GM12892 (cell line): ENCODE data around the gene TRAIP.

Source experiments
- DNase-seq: peaks from one replicate; pipeline ENCODE4 v3.0.0; 2011; ENCODE audit not compliant: insufficient read length
- FAIRE-seq: peaks from 2 replicates; lab custom pipeline; 2011; peaks lifted over from hg19 to GRCh38; lab: Jason Lieb, UNC
- POLR2A ChIP-seq: IDR thresholded peaks from 2 replicates; pipeline ENCODE4 v1.6.1; 2011; ENCODE audit warnings: low read depth, low read length, control low read depth
- POLR2AphosphoS5 ChIP-seq: IDR thresholded peaks from 2 replicates; pipeline ENCODE4 v1.6.1; 2011; ENCODE audit warnings: low read depth, low read length, control low read depth
- TAF1 ChIP-seq: IDR thresholded peaks from 2 replicates; pipeline ENCODE4 v1.6.1; 2011; ENCODE audit warnings: low read depth, mild to moderate bottlenecking, control low read depth, low read length, borderline replicate concordance

The TRAIP gene

DNA sequence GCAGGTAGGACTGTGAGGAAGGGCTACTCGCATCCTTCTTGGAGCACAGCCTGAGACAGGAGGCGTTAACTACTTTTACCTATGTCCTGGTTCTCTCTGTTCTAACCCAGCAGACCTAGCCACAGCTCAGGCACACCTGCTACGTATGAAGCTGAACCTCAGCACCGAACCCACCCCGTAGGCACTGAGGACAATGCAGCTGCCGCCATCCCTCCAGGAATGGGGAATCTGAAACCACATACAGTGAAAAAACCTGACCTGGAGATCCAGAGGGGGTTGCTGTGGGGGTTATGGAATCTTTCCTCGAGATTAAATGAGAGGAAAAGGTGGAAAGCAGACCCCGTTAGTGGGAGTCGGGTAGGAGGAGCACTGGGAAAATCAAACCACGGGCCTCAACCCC is 32.9 kb upstream of the TRAIP start:
- DNase-seq (no peak), FAIRE-seq (no peak)
- TF ChIP-seq POLR2AphosphoS5 (no peak), TAF1 (no peak), POLR2A (no peak)

GRCh38 chr3:49886922-49887265 is 30.5 kb upstream of the TRAIP start:
- no peak for FAIRE-seq
- no peak for TF ChIP-seq TAF1
- no peak for TF ChIP-seq POLR2A
- TF ChIP-seq POLR2AphosphoS5 = no peak
- no peak for DNase-seq

DNA sequence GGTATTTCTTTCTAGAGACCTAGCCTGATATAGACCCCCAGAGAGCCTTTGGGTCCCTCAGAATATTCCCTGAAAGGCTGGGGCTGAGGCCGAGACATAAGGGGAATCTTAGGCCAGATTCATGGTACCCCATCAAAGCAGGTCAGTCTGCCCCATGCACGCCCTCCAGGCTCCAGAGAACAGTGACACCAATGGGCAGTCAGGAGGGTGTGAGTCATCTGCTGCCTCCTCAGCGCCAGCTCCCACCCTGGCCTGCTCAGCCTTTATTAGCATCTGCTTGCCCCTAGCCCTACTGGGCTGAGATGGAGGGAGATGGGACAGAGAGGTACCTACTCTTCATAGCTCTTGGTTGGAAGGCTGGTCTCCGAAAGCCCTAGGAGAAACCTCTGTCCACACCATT is 27.6 kb upstream of the TRAIP start:
- FAIRE-seq (no peak), DNase-seq (no peak)
- TF ChIP-seq POLR2AphosphoS5 (no peak), POLR2A (no peak)

- DNase-seq (no peak), FAIRE-seq (no peak)
- TF ChIP-seq POLR2A (no peak), POLR2AphosphoS5 (no peak), TAF1 (no peak)
Measured at GRCh38 chr3:49882166-49882565, 25.8 kb upstream of the TRAIP start.

DNA sequence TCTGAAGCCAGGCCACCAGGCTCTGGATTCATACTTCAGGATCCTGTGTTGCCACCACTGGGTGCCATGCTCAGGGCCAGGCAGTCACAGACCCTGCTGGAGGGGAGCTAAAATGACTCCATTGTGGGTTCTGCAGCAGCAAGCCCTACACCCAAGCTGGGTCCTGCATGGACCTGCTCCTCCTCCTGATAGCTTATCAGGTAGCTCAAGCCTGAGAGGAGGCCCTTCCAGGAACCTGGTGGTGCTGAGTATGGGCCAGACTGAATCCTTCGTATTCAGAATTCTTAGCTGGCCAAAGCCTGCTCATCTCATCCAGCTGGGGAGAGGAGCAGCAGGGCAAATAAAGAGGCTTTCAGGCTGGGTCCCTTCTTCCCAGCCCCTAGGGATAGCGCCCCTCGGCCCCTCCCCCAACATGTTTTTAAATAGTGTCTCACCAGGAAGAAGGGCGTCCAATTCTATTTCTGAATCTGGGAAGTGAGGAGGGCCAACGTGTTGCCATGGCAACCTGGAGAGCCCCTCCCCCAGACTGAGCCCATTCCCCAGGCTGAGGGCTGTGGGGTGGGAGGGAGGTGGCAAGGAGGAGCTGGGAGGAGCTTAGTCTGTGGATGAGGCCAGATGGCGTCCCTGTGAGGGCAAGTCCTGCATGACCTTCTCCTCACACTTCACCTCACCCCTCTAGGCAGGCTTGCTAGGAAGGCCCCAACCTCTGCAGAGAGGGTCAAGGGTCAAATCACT is 24.4 kb upstream of the TRAIP start:
- DNase-seq = no peak

DNA sequence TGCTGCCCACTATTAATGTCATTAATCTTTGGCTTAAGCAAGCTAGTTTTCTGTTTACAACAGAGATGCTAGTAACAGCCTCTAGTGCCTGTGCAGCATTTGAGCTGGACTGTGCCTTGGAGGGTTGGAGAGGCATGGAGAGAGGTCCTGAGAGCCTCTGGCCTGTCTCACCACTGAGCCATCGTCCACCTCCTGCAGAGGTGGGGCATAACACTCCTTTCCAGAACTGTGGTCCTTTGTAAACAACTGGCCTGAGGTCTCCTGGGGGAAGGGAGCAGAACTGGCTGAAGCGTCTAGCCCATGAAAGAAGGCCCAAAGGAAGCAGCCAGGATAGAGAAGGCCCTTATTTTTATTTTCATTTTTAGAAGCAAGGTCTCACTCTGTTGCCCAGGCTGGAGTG is 23.4 kb upstream of the TRAIP start:
- TF ChIP-seq POLR2AphosphoS5 = no peak
- no peak for TF ChIP-seq POLR2A
- no peak for TF ChIP-seq TAF1
- FAIRE-seq = no peak
- DNase-seq = no peak

More for the DNA sequence above, 24.4 kb upstream of the TRAIP start:
- no peak for FAIRE-seq
- no peak for TF ChIP-seq POLR2AphosphoS5
- TF ChIP-seq POLR2A = no peak
- TF ChIP-seq TAF1 = no peak

DNA sequence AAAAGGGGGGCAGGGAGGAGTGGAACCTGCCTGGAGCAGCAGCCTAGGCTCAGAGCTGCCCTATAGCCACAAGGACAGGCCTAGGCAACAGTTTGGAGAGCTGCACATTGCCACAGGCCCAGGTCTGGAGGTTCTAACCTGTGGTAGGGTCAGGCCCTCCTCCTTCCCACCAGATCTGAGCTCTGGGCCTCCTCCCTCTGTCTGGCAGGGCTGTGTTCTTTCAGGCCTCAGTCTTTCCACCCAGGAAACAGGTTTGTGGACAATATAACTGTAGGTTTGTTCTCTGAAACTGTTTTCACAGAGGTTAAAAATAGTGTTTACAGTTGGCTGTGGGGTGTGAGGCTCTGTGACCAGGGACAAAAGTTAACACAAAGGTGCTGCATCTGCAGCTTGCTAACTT is 22.3 kb upstream of the TRAIP start:
- TF ChIP-seq POLR2A (no peak), TAF1 (no peak), POLR2AphosphoS5 (no peak)
- no peak for FAIRE-seq
- no peak for DNase-seq

DNA sequence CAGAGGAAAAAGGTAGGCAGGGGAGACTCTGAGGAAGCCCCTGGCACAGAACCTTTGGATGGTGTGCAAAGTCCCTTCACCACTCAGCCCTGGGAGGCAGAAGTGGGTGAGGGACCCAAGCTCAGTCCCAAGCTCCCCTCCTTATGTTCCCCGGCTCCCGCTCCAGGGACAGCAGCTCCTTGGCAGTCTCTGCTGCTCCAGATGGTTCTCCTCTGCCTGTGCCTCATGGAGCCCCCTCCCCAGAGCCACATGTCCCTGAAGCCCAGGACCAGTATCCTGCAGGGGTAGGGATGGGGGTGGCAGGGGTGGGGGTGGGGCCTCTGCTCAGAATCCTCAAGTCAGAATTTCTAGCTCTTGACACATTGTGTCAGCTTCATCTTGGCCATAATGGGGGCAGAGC is 21.4 kb upstream of the TRAIP start:
- FAIRE-seq (no peak), DNase-seq (no peak)
- TF ChIP-seq POLR2AphosphoS5 (no peak), TAF1 (no peak), POLR2A (no peak)

- no peak for TF ChIP-seq POLR2AphosphoS5
- TF ChIP-seq TAF1 = no peak
- TF ChIP-seq POLR2A = no peak
- no peak for DNase-seq
- no peak for FAIRE-seq
Measured at GRCh38 chr3:49876567-49876966, 20.2 kb upstream of the TRAIP start.

DNA sequence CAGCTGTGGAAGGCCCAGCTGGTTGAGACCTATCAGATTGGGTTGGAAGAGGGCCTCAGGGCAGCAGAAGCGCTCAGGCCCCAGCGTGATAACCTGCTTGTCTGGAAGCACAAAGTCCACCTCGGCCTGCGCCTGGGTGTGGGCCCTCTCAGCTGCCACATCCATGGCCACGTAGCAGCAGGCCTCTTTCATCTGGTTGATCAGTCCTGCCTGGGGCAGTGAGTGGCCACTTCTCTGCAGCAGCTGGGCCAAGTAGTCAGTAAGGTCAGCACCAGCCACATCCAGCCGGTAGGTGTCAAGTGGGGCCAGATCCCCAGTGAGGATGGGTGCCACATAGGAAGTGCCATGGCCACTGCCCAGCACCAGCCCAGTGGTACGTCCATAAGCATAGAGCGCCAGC is 17.3 kb upstream of the TRAIP start:
- TF ChIP-seq POLR2A (no peak), POLR2AphosphoS5 (no peak), TAF1 (no peak)
- DNase-seq (no peak), FAIRE-seq (no peak)

GRCh38 chr3:49872801-49873281 is 16.5 kb upstream of the TRAIP start:
- no peak for DNase-seq
- no peak for FAIRE-seq
- TF ChIP-seq TAF1 (no peak), POLR2AphosphoS5 (no peak), POLR2A (no peak)

- no peak for FAIRE-seq
- TF ChIP-seq TAF1 = no peak
- TF ChIP-seq POLR2AphosphoS5 = no peak
- TF ChIP-seq POLR2A = no peak
- DNase-seq = no peak
Measured at GRCh38 chr3:49871531-49872153, 15.3 kb upstream of the TRAIP start.
